Stimulated activated CD8-positive, alpha-beta memory T cell treated with anti-CD3 and anti-CD28 coated beads, Interleukin-12 subunit alpha, Interleukin-12 subunit beta, amount 100 ng/mL, for 1 hour (primary cell): Measurements from ENCODE around the gene HYDIN.
A peak's percentile ranks its signal among the peaks of the same experiment; 100 is the strongest.

Experiments
- DNase-seq: peaks from one replicate; pipeline ENCODE4 v3.0.0-alpha.2; 2020; ENCODE audit warnings: low read depth

The HYDIN gene

DNA sequence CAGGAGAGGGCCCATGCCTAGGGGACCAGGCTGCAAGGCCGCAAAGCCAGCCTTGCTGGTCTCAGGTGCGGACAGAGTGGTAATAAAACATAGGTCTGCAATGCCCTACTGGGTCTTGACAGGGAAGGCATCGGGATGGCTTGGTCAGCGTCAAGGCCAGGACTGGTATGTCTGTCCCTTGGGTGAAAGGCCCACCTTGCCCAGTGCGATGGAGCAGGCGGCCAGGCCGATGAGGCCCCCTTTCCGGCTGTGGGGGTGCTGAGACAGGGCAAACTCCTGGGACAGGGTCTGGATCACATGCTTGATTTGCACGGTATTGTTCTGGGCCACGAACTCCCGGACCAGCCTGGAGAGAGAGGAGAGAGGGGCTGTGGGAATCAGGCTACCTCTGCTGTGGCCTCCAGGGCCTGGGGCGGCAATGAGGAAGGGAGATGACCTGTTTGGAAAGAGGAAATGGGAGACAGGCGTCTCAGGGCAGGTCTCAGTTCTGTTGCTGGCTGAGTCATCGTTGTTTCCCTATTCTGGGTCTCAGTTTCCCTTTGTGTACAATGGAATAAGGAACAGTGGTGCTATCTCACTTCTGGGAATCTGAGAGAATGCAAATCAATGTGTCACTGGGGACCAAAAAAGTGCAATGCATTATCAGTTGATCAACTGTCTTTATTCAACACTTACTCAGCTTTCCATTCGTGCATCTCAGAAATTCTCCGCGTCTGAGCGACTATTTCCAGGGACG is 444.3 kb downstream of the HYDIN start:
- no peak for DNase-seq

DNA sequence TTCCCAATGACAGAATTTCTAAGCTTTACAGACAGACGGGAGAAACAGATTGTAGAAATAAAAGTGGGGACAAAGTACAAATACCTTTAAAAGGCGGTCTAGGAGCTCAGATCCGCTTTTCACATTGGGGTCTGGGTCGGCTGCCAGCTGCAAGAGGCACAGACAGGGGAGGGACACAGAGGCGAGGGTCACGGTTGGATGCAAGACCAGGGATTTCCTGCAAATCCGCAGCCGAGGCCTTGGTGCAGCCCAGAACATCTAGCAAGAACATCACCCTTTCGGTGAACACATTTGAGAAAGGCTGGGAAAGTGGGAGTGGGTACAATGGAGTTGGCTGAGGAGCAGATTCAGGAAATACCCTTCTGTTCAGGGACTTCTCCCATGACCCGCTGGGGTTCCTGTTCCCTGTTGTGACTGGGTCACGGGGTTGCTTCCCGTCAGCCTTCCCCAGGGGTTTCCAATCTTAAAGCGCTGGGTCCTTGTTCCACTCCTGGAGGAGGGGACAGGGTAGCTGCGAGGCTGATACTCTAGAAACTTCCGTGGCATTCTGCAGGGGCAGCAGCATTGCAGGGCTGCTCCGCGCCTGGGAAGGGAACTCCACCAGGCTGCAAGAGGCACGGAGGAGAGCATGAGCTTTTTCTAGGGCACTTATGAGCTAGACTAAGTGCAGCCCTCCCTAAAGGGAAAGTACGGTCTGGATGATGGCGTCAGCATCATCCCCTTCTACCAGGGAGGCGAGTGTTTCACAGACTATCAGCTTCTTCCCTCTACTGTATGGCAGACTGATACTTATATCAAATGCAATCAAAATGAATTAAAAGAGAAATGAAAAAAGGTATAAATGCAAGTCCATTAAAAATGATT is 445.6 kb downstream of the HYDIN start:
- no peak for DNase-seq

DNA sequence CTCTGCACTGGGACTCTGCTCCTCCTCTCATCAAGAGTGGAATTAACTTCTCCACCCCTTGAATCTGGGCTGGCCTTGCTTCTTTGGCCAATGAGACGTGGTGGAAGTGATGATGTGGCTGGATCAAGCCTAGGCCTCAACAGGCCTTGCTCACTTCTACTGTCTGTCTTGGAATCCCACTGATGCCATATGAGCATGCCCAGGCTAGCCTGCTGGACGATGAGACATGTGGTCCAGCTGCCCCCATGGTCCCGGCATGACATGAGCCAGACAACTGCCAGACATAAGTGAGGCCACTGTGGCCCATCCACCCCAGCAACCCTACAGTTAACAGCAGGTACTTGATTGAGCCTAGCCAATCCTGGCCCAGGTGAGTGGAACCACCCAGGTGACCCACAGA is 448.3 kb downstream of the HYDIN start:
- no peak for DNase-seq

DNA sequence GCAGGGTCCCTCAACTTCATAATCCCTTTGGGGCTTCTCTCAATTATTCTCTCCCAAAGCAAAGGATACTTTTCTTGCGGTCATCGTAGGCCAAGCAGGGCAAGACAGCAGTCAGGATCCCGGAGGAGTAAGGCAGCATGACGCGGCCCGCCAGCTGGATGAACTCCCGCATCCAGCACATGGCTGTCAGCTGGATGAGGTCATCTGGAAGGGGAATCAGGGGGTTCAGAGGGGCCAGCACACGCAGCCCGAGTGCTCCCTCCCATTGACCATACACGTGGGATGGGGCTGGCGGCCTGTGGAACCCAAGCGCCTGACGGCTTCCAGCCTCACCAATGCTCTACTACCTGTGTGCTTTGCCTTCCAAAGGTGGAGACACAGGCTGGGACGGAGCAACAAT is 448.7 kb downstream of the HYDIN start:
- no peak for DNase-seq

DNA sequence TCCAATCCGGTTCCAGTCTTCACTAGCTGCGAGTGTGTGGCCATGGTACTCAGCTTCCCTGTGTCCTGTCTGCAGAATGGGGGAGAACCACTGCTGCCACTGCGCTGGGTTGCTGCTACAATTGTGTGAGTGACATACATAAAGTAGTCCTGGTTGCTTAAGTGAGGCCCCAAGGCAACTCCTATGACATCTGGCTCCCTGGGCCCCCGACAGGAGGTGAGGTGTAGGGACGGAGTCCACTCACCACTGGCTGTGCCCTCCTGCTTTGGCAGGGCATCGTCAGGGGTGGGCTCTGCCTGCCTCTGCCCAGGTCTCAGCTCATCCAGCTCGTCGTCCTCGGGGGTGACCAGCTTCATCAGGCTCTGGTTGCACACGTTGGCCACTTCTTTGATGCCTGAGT is 450.0 kb downstream of the HYDIN start:
- no peak for DNase-seq

DNA sequence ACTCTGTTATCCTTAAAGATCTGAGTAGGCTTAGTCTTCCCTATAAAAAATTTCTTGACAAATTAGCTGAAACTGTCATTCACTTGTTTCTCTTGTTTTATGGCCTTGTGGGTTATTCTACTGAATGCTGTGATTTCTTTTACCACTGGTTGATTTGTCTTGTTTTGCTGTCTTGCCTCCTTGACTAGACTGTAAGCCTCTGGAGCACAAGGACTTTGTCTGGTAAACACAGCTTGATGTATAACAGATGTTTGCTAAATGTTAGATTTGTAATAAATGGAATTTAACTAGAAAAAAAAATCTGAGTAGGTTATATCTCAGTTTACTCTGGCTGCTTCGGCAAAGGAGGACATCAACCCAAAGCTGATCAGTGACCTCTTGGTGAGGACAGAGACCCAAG is 451.2 kb downstream of the HYDIN start:
- no peak for DNase-seq

DNA sequence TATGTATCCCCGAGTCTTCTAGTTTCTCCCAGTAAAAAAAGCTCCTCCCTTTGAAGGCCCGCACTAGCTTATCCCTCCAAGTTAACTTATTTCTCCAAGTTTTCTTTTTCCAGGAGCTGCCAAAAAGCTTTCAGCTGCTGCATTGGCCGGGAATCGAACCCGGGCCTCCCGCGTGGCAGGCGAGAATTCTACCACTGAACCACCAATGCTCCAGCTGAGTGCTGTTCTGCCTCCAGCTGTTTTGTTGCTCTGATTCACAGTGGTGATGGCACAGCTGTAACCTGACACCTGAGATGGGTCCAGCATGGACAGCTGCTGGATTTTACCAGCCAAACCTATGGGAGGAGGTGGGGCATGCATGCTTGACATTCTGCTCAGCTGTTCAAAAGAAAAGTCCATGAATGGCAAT is 451.6 kb downstream of the HYDIN start:
- no peak for DNase-seq

DNA sequence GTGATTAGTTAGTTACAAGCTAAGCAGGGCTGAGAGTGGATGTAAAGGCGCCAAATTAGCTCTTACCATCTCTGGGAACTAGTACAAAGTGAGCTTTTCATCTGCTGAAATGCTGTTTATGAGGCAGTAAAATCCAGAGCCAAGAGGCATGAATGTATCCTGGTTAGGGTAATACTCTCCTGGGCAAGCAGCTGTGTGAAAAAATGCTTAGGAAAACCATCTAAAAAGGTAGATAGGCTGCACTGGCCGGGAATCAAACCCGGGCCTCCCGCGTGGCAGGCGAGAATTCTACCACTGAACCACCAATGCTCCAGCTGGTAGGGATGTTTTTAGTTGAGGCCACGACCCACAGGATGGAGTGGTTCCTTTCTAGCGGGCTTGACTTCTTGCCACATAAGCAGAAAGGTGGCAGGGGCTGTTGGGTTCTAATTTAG is 452.5 kb downstream of the HYDIN start:
- no peak for DNase-seq

DNA sequence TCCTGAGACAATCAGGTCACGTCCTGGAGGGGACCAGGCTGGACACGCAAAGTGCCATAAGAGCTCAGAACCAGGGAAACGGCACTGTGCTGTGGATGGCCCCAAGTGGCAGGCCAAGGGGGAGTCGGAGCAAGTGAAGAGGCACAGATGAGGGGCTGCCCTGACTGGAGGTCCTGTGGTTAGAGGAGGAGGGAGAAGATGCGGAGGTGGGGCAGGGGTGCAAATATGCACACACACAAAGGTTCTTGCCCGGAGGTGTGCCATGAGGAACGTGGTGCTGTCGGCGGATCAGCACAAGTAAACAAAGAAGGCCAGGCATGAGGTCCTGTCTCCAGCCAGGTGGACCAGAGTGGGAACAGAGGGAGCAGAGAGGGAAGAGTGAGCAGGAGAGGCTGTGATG is 453.0 kb downstream of the HYDIN start:
- DNase-seq, result no peak

DNA sequence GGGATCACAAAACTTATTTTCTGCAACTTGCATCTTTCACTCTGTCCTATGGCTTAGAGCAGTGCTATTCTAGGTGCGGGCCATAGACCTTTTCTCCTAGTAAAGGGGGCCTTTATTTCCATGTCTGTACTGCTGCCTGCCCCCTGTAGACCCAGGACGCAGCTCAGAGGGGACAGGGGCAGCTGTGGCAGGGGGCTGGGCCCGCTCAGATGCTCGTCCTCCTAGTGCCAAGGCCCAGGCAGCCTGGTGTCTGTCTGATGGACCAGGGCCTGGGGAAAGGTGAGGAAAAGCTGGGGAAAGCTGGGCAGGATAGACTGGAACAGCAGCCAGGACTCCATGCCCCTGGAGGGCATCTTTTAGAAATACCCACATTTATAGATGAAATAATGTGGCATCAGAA is 455.1 kb downstream of the HYDIN start:
- DNase-seq, result no peak

DNA sequence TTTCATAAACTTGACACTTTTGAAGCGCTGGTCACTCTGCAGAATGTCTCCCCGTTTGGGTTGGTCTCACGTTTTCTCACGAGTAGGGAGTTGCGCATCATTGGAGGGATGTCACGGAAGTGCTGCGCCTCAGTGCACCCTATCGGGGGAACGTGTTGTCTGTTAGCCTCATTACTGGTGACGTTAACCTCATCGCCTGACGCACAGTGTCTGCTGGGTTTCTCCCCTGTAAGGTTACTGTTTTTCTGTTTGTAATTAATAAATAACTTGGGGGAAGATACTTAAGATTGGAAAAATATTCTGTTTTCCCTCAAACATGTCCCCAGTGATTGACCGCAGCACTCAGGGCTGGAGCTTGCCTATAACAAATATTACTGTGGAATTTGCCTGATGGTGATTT is 456.3 kb downstream of the HYDIN start:
- DNase-seq, result no peak

DNA sequence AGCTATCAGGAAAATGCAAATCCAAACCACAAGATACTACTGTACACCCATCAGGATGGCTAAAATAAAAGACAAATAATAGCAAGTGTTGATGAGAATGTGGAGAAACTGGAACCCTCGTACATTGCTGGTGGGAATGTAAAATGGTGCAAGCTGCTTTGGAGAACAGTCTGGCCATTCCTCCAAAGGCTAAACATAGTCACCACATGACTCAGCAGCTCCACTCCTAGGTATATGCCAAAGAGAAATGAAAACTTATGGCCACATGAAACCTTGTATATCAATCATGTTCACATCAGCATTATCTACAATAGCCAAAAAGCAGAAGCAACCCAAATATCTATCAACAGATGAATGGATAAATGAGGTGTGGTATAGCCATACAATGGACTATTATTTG is 458.0 kb downstream of the HYDIN start:
- DNase-seq, result no peak

DNA sequence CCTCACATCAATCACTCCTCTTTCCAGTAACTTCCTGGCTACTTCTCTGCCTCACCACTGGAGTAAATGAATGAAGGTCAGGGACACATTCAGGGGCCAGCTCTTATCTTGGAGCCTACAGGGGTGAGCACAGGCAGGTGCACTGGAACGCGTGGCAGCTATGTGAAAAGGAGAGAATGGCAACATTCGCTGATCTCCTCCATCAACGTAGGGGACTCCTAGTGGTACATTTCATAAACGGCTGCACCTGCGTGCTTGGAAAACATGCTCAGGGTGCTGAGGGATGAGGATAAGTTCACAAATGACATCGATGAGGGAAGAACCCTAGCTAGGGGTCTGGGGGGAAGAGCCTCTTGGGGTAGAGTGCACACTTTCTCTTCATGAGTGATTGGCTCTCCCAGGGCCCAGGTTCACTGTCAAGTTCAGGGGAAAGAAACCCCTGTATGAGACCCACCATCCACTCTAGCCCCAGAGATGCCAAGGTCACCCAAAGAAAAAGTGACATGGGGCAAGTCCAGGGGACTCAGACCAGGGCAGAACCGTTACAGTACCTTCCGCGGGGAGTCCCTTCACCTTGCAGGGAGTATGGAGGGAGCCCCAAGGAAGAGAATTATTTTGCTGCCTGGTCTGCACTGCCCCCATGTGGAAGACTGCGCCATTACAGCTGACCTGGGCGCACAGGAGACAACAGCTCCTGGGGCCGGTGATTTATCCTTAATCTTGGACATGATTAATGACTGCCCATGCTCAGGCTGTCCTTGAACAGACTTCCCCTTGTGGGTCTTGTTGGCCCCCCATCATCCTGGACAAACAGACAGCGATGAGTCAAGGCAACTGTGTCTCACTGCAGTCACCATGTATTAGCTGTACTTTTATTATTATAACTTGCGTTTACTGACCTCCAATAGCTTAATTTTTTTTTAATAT is 459.6 kb downstream of the HYDIN start:
- peak; percentile 31 for DNase-seq

DNA sequence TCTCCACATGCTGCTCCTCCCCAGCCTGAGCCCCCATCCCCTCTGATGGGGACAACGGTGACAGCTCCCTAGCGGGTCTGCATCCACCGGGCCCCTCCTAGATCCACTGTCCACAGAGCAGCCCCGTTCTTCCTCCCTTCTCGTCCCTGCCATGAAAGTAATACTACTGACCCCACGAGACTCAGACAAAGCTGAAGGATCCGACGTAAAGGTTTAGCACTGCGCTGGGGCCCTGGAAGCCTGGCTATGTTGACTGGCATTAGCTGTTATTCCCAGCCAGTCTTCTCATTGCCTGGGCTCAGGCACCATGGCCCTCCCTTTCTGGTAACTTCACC is 460.3 kb downstream of the HYDIN start:
- no peak for DNase-seq

DNA sequence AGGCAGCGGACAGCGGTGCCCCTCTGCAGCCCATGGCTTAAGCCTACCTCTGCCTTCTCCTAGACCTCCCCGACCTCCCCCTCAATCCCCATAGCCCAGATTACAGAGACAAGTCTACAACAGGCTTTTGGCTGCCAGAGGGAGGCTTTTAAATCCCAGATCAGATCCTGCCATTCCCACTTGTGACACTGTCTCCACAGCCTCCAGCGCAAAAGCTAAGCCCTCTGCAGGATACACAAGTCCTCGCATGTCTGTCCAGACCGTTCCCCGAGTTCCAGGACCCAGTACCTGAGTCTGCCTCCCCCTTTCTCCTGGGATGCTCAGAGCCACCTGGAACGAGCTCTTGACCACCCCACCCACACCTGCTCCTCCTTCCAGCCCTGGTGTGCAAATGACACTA is 460.8 kb downstream of the HYDIN start:
- DNase-seq, result no peak

DNA sequence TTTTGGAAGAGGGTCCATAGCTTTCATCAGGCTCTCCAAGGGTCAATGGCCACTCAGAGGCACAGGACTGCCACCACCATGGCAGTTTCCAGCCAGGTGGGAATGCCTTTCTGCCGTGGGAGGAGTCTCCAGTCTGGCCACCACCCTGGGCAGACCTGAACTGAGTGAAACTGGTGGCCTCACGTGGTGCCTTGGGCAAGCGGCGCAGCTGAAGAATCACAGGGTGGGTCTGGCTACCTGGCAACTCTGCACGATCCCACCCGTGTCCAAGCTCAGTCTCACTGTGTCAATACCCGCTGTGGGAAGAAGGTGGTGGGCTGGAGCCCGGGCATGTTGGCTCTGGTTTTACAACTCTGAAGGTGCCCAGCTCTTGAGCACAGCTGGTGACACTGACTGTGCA is 461.4 kb downstream of the HYDIN start:
- DNase-seq, result no peak

DNA sequence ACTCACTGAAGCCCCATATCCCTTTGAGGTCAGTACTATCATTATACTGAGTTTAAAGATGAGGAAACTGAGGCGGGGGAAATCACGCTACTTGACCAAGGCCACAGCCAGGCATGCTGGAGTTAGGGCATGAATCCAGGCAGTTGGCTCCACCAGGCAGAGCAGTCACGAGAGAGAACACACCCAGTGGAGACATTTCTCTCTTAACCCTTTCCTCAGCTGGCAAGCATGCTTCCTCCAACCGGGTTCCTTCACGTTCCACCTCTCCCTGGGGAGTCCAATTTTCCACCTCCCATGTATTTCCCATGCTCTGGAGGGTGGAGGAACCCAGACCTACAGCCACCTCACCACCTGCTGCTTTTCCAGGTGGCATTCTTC is 462.3 kb downstream of the HYDIN start:
- DNase-seq, result no peak

DNA sequence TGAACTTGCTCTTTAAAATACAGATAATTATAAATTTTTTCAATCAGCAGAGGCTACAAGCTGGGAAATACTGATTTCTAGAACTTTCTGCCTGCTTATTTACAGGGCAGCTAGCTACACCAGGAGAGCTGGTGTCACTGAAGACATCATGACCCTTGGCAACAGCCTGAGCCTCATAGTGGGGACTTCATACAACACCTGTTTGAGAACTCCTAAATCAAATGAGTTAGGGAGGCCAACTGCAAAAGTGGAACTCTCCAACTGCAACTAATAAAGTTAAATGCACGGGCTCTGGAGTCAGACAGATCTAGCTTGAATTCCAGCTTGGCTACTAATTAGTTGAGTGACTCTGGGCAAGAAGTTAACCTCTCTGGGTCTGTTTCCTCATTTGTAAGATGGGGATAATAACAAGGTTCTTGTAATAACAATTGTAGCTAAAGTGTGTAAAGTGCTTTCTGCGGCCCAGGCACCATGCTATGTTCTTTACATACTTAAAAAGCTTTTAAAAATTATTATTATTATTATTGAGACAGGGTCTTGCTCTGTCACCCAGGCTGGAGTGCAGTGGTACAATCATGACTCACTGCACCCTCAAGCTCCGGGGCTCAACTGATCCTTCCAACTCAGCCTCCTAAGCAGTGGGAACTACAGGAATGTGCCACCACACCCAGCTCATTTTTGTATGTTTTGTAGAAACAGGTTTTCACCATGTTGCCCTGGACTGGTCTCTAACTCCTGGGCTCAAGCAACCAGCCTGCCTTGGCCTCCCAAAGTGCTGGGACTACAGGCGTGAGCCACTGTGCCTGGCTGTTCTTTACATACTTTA is 462.9 kb downstream of the HYDIN start:
- DNase-seq, result no peak

DNA sequence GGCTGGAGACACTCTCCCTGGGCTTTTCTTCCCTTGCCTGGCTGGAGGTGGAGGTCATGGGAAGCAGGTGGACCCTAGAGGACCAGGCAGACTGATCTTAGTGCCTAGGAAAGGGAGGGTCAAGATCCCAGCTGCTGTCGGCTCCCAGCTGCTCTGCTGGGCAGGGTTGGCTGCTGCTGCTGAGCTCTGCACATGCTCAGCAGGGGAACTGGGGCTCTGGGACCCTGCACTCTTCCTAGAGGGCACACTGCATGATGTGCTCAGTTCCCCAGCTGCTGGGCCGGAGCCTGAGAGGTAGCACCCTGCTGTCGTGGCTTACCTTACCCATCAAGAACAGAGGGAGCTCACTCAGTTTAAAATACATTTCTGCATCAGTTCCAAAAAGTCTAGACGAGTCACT is 463.9 kb downstream of the HYDIN start:
- no peak for DNase-seq

DNA sequence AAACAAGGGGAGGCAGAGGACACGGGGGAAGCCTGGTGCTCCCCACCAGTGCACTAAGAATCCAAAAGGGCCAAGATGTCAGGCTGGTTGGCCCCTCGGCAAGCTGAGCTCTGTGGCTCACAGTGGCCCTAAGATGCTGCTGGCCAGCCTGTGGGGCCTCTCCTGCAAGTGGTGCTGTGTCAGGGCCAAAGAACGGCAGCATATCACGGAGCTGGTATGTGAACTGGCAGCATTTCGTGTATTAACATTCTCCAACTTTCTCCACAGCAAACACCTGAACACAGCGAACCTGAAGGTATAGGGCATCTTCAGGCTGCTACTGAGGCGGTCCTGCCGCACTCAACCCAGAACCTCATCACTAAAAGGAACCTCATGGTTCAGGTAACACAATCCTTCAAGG is 464.3 kb downstream of the HYDIN start:
- no peak for DNase-seq

DNA sequence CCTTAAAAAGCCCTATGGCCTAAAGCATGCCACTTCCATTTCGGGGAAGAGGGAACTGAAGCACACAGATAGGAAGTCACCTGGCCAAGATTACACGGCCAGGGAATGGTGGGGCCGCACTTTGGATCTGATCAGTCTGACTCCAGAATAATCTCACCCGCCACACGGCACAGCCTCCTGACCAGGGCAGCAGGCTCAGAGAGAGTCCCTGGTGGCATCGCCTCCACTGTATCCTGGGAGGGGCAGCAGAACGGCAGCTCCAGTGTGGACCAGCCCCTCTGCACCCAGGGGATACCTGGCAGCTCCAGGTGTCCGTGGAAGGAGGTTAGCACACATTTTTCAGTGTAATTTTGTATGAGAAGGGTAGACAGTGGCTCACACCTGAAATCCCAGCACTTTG is 465.0 kb downstream of the HYDIN start:
- DNase-seq, result no peak

DNA sequence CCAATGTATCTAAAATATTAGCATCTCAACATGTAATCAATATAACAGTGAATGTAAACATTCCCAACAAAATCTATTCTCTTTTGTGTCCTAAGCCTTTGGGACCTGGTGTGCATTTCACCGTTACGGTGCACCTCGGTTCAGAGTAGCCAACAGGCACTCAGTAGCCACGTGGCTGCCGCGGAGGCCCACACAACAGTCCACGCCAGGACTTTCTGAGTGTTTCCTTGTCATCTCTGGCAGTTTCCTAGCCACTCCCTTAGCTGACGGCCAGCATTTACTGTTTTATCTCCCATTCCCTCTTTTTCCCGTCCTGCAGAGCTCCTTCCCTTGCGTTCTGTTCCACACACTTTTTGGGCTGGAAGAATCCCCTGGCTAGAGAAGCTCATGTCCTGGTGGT is 465.9 kb downstream of the HYDIN start:
- DNase-seq, result no peak
